ENCODE measurements around the gene IL18BP.
A peak's percentile ranks its signal among the peaks of the same experiment; 100 is the strongest.

Gene IL18BP

GRCh38 chr11:72039031-72039855 is 40.5 kb downstream of the IL18BP start:
- peak; percentile 47 to 50 for DNase-seq
- TF ChIP-seq GATA1 (IDR thresholded peaks at IDR 0.05; ENCODE audit: low read depth, low read length), result no peak
- TF ChIP-seq POLR2A (IDR thresholded peaks at IDR 0.05; ENCODE audit: low read length), result no peak

- TF ChIP-seq POLR2A (IDR thresholded peaks at IDR 0.05; ENCODE audit: low read length), result no peak
- no peak for TF ChIP-seq GATA1 (IDR thresholded peaks at IDR 0.05; ENCODE audit: low read depth, low read length)
- DNase-seq, result no peak
Observed at GRCh38 chr11:72039856-72040401, 41.2 kb downstream of the IL18BP start.

GRCh38 chr11:72040491-72041363 is 42.0 kb downstream of the IL18BP start:
- peak; percentile 79 to 91 for DNase-seq
- no peak for TF ChIP-seq GATA1 (IDR thresholded peaks at IDR 0.05; ENCODE audit: low read depth, low read length)
- TF ChIP-seq POLR2A (IDR thresholded peaks at IDR 0.05; ENCODE audit: low read length), result no peak

- no peak for TF ChIP-seq GATA1 (IDR thresholded peaks at IDR 0.05; ENCODE audit: low read depth, low read length)
- peak; percentile 29 for TF ChIP-seq POLR2A (IDR thresholded peaks at IDR 0.05; ENCODE audit: low read length)
Observed at GRCh38 chr11:72041364-72042063, 42.8 kb downstream of the IL18BP start.

GRCh38 chr11:72042064-72042745 is 43.5 kb downstream of the IL18BP start:
- no peak for DNase-seq
- no peak for TF ChIP-seq GATA1 (IDR thresholded peaks at IDR 0.05; ENCODE audit: low read depth, low read length)
- no peak for TF ChIP-seq POLR2A (IDR thresholded peaks at IDR 0.05; ENCODE audit: low read length)

More at GRCh38 chr11:72041364-72042063, 42.8 kb downstream of the IL18BP start:
- peak; percentile 54 to 66 for DNase-seq

- DNase-seq, result no peak
- TF ChIP-seq POLR2A (IDR thresholded peaks at IDR 0.05; ENCODE audit: low read length), result no peak
- TF ChIP-seq GATA1 (IDR thresholded peaks at IDR 0.05; ENCODE audit: low read depth, low read length), result no peak
Observed at GRCh38 chr11:72045849-72046248, 47.1 kb downstream of the IL18BP start.

- TF ChIP-seq GATA1 (IDR thresholded peaks at IDR 0.05; ENCODE audit: low read depth, low read length) (no peak), POLR2A (IDR thresholded peaks at IDR 0.05; ENCODE audit: low read length) (no peak)
- DNase-seq, result no peak
Observed at GRCh38 chr11:72048766-72049460, 50.2 kb downstream of the IL18BP start.
